GM21576 (cell line): ENCODE measurements around the gene ATP6V1G2.
"Not testable (repeated sequence)": the region's sequence is repeated elsewhere in the genome, so short reads cannot be mapped to it uniquely, and the experiment has no call there.

ENCODE experiments used
- ATAC-seq: cut with Tn5 transposase; IDR thresholded peaks from one replicate; pipeline ENCODE4 v1.9.1; 2021; ENCODE audit warnings: mild to moderate bottlenecking, moderate library complexity; ENCODE audit not compliant: unreplicated experiment

Gene ATP6V1G2

DNA sequence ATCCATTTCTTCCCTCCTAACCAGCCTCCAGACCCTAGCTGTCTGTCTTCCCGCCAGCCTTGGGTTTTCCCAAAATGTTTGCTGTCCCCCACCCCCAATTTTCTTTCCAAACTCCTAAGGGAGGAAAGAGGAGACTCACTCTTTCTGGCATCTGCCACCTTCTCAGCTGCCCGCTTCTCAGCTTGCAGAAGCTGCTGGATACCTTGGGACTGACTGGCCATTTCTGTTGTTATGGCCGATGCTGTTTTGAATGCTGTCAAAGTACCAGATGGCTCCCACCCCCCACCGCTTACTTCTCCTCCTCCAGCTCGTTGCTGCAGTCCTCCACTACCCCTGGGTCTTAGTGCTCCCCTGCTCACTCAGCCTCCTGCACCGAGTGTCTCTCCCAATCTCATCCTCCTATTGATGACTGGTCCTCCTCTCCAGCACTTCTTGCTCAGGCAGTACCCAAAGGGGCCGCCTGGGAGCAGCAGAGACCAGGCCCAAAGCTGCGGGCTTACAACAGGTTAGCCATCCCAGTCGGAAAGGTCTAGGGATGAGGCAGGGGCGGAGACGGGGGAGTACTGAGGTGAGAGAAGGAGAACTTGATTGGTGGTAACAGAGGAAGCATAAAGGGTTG lies at the start of gene ATP6V1G2:
ATP6V1G2 (minus strand) TSS at position 270 of the 619 bp plus-strand sequence; CDS start at position 221, 49 bp downstream.
- ATAC-seq, result peak; percentile 39

- ATAC-seq, result no peak
Observed at GRCh38 chr6:31592396-31592771, 46.0 kb upstream of the ATP6V1G2 start.

- not testable (repeated sequence) for ATAC-seq
Observed at GRCh38 chr6:31590691-31591090, 44.3 kb upstream of the ATP6V1G2 start.

DNA sequence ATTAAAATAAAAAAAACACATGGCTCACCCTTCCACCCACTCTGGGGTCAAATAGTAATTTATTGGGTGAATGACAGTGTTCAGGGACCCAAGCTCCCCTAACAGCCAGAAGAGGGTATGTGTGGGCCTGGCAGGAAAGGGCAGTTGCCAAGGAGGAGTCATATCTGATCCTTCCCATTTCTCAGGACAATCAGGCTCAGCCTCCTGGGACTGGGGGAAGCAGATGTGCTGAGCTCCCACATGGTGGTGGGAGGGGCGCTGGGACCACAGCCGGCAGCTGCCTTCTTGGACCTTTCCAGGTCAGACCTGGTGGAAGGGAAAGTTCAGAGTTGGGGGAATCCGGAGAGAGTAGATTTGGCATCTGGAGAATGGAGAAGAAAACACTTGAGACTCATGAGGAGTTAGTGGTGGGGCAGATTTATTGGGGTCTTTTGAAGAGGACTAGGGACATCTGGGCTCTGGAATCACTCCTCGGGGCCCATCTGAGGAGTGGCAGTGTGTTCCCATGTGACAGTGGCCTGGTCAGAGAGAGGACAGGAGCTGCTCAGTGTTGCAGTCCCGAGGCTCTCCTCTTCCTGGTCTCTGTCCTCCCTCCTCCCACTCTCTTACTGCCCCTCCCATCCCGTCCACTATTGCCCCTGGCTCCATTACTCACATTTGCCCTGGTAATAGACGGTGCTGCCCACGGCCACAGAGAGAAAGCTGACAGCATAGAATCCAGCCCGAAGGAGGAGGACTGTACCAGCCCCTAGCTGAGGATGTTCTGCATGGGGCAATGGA lies 42.7 kb upstream of the ATP6V1G2 start:
- no peak for ATAC-seq

GRCh38 chr6:31587791-31588777 lies 41.7 kb upstream of the ATP6V1G2 start:
- no peak for ATAC-seq

DNA sequence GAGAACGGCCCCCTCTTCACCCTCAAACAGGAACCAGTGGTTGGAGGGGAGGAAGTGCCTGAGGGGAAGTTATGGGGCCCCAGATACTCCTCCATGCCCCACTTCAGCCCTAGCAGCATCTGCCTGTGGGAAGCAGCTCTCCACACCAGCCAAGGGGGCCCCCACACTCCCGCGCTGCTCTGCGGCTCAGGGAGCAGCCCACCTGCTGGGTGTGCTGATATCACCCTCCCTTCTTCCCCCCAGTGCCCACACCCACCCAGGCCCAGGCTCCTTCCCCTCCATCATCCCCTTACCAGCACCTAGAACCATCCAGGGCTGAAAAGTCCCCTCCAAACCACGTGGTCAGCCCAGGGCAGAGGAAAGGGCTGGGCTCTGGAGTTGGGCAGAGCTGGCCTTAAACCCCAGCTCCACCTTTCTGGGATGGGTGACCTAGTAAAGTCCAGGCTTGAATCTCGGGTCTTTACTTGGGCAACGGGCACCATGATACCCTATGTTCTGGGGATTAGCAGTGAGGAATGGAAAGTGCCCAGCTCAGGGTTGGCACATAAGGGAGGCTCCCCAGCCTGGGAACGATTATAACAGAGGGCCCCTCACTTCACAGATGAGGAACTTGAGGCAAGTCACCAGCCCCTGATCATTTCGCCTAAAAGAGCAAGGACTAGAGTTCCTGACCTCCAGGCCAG lies 40.3 kb upstream of the ATP6V1G2 start:
- ATAC-seq, result no peak

DNA sequence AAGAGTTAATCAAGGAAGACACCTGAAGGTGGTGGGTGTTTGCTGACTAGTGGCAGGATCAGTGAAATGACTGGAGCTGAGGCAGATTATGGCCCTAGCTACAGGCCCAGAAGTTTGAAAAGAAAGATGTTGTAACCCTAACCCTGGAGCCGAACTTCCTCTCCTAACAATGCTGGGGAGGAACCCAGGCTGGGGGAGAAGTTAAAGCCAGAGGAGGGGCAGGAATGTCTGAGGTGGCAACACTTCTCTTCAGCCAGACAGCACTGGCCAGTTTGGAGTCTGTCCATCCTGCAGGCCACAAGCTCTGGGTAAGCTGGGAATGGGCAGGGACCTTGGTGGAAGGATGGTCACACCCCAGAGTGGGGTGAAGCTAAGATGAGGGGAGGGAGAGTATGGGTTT lies 39.6 kb upstream of the ATP6V1G2 start, which contains the start of gene LST1:
LST1 (plus strand) TSS at position 270 of the 400 bp plus-strand sequence. CDS start 1,023 bp downstream, outside the sequence.
- no peak for ATAC-seq

DNA sequence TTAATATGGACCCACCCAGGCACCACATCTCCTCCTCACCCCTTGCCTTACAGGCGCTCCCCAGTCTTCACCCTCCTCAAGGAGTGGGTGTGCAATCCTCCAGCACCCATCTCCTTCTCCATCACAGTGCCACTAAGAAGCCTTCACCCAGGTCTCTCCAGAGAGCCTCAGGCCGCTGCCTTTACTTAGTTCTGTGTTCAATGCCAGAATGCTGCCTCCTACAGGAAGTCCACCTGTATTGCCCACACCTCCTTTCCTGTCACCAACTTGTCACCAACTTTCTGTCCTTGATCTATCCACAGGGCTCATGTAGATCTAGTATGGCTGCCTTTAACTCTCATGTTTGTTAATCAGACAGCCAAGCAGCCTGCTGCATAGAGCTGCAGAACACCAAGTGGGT lies 39.1 kb upstream of the ATP6V1G2 start:
- no peak for ATAC-seq

- no peak for ATAC-seq
Observed at GRCh38 chr6:31582230-31582643, 35.8 kb upstream of the ATP6V1G2 start, which contains the start of gene LTB. LTB (minus strand) TSS chr6:31582424; CDS start chr6:31582417, 7 bp downstream.

- ATAC-seq, result no peak
Observed at GRCh38 chr6:31581434-31582229, 35.2 kb upstream of the ATP6V1G2 start.

DNA sequence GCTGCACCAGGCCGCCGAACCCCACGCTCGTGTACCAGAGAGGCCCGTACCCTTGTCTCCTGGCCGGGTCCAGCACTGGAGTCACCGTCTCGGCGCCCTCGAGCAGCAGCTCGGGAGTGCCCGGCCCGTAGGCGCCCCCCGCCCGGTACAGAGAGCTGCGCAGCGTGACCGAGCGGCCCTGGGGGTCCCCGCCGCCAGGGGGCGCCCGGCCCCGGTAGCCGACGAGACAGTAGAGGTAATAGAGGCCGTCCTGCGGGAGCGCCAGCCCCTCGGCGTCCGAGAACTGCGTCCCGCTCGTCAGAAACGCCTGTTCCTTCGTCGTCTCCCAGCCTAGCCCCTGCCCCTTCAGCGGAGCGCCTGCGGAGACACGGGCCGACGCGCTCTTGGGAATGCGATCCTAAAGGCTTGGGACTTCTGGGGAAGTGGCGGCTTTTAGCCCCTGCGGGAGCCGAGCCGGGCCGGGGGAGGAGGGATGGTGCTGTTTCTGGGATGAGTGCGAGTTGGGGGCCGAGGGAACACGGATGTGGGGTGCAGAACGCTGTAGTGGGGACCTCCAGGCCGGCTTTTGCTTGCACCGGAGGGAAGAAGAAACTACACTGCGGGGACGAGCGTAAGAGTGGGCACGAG lies 34.5 kb upstream of the ATP6V1G2 start:
- ATAC-seq, result peak; percentile 48

- no peak for ATAC-seq
Observed at GRCh38 chr6:31580438-31580740, 34.0 kb upstream of the ATP6V1G2 start.

DNA sequence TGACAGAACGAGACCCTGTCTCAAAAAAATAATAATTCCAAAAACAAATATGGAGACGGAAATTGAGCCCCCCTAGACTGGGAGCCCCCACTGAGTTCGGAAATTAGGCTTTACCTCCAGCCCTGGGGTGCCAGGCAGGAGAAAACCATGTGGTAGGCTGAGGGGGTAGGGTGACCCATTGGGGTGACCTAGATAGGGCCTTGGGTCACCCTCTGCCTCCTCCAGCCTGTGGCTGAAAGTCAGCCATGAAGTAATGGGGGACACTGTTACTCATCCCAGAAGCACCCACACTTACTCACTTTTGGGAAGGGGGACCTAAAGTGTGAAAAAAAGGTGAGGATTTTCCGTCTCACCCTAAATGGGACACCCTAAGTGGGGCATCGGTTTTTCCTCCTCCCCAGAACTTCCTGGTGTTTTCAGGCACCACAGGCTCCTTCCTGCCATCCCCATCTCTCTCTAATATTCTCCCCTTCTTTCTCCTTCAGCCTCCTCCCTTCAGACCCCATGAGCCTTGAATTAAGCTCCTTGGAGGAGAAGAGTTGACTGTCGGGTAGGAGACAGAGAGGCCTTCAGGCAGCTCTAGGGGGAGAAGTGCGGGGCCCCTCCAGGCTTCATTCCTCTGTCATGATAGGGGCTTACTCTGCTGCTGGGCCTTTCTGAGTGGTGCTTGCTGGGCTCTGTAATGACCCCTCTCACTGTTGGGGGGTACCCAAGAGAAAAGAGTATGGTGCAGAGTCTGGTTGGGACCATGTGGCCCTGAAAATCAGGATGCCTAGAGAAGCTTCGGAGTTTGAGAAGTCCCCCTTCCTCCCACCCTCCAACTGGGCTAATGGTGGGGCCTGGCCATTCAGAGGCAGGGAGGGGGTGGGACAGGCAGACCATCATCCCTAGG lies 33.4 kb upstream of the ATP6V1G2 start:
- ATAC-seq, result no peak

- ATAC-seq, result no peak
Observed at GRCh38 chr6:31579119-31579505, 32.7 kb upstream of the ATP6V1G2 start.

- ATAC-seq, result no peak
Observed at GRCh38 chr6:31578184-31579118, 32.0 kb upstream of the ATP6V1G2 start.

DNA sequence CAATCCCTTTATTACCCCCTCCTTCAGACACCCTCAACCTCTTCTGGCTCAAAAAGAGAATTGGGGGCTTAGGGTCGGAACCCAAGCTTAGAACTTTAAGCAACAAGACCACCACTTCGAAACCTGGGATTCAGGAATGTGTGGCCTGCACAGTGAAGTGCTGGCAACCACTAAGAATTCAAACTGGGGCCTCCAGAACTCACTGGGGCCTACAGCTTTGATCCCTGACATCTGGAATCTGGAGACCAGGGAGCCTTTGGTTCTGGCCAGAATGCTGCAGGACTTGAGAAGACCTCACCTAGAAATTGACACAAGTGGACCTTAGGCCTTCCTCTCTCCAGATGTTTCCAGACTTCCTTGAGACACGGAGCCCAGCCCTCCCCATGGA lies 31.2 kb upstream of the ATP6V1G2 start:
- ATAC-seq, result no peak

DNA sequence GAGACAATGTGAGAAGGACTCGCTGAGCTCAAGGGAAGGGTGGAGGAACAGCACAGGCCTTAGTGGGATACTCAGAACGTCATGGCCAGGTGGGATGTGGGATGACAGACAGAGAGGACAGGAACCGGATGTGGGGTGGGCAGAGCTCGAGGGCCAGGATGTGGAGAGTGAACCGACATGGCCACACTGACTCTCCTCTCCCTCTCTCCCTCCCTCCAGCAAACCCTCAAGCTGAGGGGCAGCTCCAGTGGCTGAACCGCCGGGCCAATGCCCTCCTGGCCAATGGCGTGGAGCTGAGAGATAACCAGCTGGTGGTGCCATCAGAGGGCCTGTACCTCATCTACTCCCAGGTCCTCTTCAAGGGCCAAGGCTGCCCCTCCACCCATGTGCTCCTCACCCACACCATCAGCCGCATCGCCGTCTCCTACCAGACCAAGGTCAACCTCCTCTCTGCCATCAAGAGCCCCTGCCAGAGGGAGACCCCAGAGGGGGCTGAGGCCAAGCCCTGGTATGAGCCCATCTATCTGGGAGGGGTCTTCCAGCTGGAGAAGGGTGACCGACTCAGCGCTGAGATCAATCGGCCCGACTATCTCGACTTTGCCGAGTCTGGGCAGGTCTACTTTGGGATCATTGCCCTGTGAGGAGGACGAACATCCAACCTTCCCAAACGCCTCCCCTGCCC lies 30.6 kb upstream of the ATP6V1G2 start:
- no peak for ATAC-seq
